HG03108 (cell line): ENCODE data around the gene ETNK2.

Experiments used
- ATAC-seq: cut with Tn5 transposase; IDR thresholded peaks from one replicate; pipeline ENCODE4 v1.9.1; 2021; ENCODE audit warnings: moderate library complexity; ENCODE audit not compliant: unreplicated experiment

ETNK2 gene

GRCh38 chr1:204128964-204129896, 22.6 kb downstream of the ETNK2 start:
- ATAC-seq, result no peak

- no peak for ATAC-seq
Observed at GRCh38 chr1:204128464-204128963, 23.3 kb downstream of the ETNK2 start.

- no peak for ATAC-seq
Observed at GRCh38 chr1:204127597-204128242, 24.1 kb downstream of the ETNK2 start.

- ATAC-seq, result no peak
Observed at GRCh38 chr1:204126956-204127355, 24.9 kb downstream of the ETNK2 start.

- no peak for ATAC-seq
Observed at GRCh38 chr1:204126386-204126785, 25.5 kb downstream of the ETNK2 start.

GRCh38 chr1:204125759-204126351, 26.0 kb downstream of the ETNK2 start:
- ATAC-seq, result no peak

- ATAC-seq, result no peak
Observed at GRCh38 chr1:204124639-204125038, 27.2 kb downstream of the ETNK2 start.

- ATAC-seq, result no peak
Observed at GRCh38 chr1:204123376-204123775, 28.5 kb downstream of the ETNK2 start.

GRCh38 chr1:204121840-204122555, 29.8 kb downstream of the ETNK2 start:
- no peak for ATAC-seq

- ATAC-seq, result no peak
Observed at GRCh38 chr1:204116539-204116938, 35.3 kb downstream of the ETNK2 start.

- no peak for ATAC-seq
Observed at GRCh38 chr1:204115116-204115515, 36.7 kb downstream of the ETNK2 start.

GRCh38 chr1:204114606-204115005, 37.2 kb downstream of the ETNK2 start:
- no peak for ATAC-seq

- ATAC-seq, result no peak
Observed at GRCh38 chr1:204113896-204114295, 37.9 kb downstream of the ETNK2 start.

- no peak for ATAC-seq
Observed at GRCh38 chr1:204112876-204113730, 38.7 kb downstream of the ETNK2 start.

GRCh38 chr1:204110894-204111633, 40.8 kb downstream of the ETNK2 start:
- ATAC-seq, result no peak

GRCh38 chr1:204108312-204109141, 43.3 kb downstream of the ETNK2 start:
- no peak for ATAC-seq

- ATAC-seq, result no peak
Observed at GRCh38 chr1:204107892-204108291, 44.0 kb downstream of the ETNK2 start.

GRCh38 chr1:204106825-204107224, 45.0 kb downstream of the ETNK2 start:
- ATAC-seq, result no peak

GRCh38 chr1:204105131-204105515, 46.7 kb downstream of the ETNK2 start:
- no peak for ATAC-seq
